Activated T-cell treated with anti-CD3 and anti-CD28 coated beads for 48 hours (primary cell): ENCODE measurements around the gene SLIT3.
"Not testable (repeated sequence)": the region's sequence is repeated elsewhere in the genome, so short reads cannot be mapped to it uniquely, and the experiment has no call there.

Experiments used
- DNase-seq: peaks from one replicate; pipeline ENCODE4 v3.0.0-alpha.2; 2020; ENCODE audit warnings: low read depth

The SLIT3 gene

DNA sequence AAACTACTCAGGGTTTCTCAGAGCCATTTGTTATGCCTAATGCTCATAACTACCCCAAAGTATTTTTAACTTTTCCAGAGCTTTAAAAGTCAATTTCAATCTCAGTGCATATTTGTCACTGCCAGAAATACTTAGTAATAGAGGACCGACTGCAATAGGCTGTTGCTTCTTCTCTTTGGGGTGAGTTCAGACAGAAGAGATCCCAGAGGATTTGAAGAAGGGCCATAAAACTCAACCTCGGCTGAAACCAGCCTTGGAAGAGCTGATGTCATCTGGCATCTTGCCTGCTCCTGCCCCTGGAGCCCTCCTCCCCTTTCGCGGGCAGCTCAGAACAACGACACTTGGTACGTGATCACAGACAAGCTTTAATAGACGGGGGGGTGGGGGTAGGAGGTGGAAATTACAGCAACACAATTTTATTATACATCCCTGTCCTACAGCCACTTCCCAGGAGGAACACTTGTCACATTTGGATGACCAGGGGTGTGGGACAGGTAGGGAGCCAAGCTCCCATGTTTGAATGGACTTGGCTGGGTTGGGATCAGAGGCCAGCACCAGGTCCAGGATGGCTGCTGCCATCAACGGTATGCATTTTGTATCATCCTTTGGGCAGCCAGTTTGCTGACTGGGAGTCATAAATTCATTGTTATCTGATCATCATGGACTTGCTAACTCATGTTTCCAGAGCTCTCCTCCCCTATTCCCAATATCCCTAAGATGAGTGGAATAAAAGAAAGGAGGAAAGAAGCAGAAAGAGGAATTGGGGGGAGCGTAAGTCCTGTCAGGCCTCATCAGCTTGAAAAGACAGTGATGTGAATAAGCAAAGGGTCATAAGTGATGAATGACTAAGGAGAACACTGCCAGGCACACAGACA lies 535.2 kb downstream of the SLIT3 start:
- DNase-seq = no peak

DNA sequence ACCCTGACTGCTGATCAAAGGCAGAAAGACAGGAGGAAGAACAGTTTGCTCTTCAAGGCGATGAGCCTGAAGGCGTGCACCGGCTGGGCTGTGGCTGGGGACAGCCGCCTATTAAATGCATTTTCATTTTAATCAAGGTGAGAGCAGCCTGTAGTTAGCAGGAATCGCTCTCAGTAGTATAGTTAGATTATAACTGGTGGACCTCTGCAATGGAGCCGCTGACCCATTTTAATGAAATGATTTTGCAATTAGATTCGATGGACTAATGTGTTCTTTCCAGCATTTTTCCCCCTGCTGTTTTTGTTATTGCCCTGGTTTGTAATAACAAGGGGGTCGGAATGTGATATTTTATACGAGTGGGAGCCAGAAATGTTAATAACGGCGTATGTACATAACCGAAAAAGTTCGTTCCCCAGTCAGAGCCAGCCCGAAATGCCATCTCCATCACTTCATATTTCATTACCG lies 535.8 kb downstream of the SLIT3 start:
- no peak for DNase-seq

GRCh38 chr5:168756453-168757391 lies 544.2 kb downstream of the SLIT3 start:
- no peak for DNase-seq

- no peak for DNase-seq
These were observed 545.3 kb downstream of the SLIT3 start for GRCh38 chr5:168755548-168756093.

GRCh38 chr5:168753691-168754254 lies 547.2 kb downstream of the SLIT3 start:
- no peak for DNase-seq

DNA sequence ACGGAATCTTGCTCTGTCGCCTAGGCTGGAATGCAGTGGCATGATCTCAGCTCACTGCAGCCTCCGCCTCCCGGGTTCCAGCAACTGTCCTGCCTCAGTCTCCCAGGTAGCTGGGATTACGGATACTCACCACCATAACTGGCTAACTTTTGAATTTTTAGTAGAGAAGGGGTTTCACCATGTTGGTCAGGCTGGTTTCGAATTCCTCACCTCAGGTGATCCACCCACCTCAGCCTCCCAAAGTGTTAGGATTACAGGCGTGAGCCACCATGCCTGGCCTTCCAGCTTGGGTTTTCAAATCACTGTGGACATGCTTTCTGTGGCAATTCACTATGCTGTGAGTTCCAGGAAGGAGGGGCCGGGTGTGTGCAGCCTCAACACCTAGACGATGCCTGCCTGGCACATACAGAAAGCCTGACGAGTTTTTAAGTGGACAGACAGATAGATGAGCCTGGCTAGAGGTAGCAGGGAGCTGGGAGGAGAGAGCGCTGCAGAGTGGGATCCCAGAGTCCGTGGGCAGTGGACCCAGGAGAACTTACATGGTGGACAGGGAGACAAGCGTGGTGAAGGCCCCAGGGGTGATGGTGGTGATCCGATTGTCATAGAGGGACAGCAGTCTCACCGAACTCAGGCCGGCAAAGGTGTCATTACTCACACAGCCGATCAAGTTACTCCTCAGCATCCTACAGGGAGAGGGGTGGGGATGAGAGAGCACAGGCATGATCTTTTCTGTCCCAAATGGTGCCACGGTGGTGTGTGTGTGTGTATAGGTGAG lies 548.3 kb downstream of the SLIT3 start:
- DNase-seq = no peak

GRCh38 chr5:168752012-168752411 lies 548.9 kb downstream of the SLIT3 start:
- no peak for DNase-seq

DNA sequence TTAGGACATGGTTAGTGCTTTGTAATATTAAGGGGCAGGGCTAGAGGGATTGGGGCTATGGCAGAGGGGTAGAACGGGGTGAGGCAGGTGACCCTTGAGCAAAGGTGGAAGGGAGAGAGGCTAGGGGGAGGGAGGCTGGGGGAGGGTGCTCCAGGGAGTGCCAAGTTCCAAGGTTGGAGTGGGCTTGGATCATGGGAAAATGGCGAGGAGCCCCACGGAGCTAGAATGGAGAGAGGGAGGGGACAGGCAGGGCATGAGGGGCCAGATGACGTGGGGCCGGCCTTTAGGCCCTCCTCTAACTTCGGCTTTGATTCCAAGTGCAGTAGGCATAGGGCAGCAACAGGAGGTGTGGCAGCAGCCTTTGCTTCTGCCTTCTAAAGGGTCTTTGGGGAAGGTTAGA lies 550.0 kb downstream of the SLIT3 start:
- no peak for DNase-seq

DNA sequence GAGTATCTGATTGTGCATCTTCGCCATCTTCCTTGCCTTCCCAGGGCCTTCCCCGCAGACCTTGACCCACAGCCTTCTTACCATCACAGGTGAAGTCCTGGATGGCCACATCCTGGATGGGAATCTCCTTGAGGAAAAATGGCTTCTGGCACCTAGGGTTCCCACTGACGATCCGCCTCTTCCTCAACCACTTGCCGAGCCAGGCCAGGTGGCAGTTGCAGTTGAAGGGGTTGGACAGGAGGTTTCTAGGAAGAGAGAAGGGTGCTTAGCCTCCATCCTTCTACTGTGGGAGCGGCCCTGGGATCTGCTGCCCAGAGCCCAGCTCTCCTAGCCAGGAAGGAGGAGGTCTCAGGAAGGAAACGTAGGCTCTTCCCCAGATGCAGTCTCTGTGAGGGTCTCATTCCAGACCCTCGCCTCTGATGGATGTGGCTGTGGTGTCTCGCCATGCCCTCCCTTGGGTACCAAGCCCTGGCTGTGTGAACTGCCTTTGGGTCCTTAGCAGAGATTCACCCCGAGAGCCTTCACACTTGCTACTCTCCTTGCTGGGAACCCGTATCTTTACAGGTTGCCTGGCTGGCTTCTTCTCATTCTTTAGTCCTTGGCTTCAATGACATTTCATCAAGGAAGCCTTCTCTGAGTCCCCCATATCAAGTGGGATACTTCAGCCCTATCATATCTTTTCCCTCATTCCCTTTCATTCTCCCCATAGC lies 551.4 kb downstream of the SLIT3 start:
- no peak for DNase-seq

GRCh38 chr5:168747987-168748777 lies 552.8 kb downstream of the SLIT3 start:
- peak; percentile 39 for DNase-seq

DNA sequence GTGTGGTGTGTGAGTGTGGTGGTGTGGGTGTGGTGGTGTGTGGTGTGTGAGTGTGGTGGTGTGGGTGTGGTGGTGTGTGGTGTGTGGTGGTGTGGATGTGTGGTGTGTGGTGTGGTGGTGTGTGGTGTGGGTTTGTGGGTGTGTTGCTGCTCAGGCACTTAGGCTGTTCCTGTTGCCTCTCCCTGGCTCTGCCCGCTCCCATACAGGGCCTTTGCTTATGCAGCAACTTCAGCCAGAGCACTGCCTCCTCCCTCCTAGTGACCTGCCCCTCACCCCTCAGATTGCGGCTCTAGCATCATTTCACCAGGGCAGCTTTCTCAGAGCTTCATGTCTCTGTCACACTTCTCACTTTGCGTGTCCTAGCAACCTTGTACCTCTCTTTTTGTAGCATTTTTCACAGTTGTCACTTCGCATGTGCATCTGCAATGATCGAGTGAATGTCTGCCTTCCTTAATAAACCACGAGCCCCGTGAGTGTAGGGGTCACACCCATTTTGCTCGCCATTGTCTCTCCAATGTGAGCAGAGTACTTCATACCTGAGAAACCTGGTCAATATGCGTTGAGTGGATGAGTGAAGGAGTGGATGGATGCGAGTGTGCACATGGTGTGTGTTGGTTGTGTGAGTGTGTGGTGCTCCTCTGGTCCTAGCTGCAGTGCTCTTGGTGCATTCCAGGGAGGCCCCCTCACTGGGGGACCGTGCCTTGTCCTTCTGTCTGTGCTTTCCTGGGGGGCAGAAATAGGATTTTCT lies 553.9 kb downstream of the SLIT3 start:
- DNase-seq = no peak

- not testable (repeated sequence) for DNase-seq
These were observed 554.6 kb downstream of the SLIT3 start for GRCh38 chr5:168746126-168746892.

DNA sequence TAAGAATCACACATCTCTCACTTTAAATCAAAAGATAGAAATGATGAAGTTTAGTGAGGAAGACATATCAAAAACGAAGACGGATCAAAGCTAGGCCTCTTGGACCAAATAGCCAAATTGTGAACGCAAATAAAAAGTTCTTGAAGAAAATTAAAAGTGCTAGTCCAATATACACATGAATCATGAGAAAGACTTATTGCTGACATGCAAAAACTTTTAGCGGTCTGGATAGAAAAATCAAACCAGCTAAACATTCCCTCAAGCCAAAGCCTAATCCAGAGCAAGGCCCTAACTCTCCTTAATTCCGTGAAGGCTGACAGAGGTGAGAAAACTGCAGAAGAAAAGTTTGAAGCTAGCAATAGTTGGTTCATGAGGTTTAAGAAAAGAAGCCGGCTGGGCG lies 557.3 kb downstream of the SLIT3 start:
- DNase-seq = no peak

- DNase-seq = not testable (repeated sequence)
These were observed 558.6 kb downstream of the SLIT3 start for GRCh38 chr5:168742311-168742710.

GRCh38 chr5:168740811-168741213 lies 560.1 kb downstream of the SLIT3 start:
- no peak for DNase-seq

- DNase-seq = no peak
These were observed 560.7 kb downstream of the SLIT3 start for GRCh38 chr5:168740092-168740800.

- no peak for DNase-seq
These were observed 563.9 kb downstream of the SLIT3 start for GRCh38 chr5:168737066-168737465.
